Peyer's patch (tissue), 4 donors: ENCODE data around the gene RMDN2.

Source experiments
- CTCF ChIP-seq, 6 experiments: fragments of 450-650 bp in 4 of 6; fragments of 200-600 bp in 2 of 6; sonication (generic) in 1 of 6; IDR thresholded peaks; one replicate each; pipeline ENCODE4 v1.5.1; 2017 to 2019; ENCODE audit warnings: antibody characterized with exemption in 6 of 6, mild to moderate bottlenecking in 3 of 6, moderate library complexity in 1 of 6
- POLR2A ChIP-seq, 2 donors: fragments of 450-650 bp; IDR thresholded peaks; one replicate each; pipeline ENCODE4 v1.5.1; 2017; ENCODE audit warnings: antibody characterized with exemption in 2 of 2, mild to moderate bottlenecking in 2 of 2, moderate library complexity in 2 of 2

GRCh38 chr2:37982147-37982582 lies 57.1 kb downstream of the RMDN2 start:
- no peak for TF ChIP-seq POLR2A (IDR thresholded peaks at IDR 0.05)
- peak; percentile 72 to 83 (median 73) for TF ChIP-seq CTCF (IDR thresholded peaks at IDR 0.05)
